Measurements from ENCODE around the gene GLT1D1.
"Not testable (repeated sequence)": the region's sequence is repeated elsewhere in the genome, so short reads cannot be mapped to it uniquely, and the experiment has no call there.

Gene GLT1D1

GRCh38 chr12:128848371-128848770 lies 4.9 kb upstream of the GLT1D1 start:
- no peak for DNase-seq (ENCODE audit: extremely low read depth, insufficient read length)
- Histone ChIP-seq H3K27me3 (replicated peaks; ENCODE audit: control insufficient read depth, insufficient read depth, low read length) (no peaks in the 10 kb centered on the region; the same call in 1 of the 2 replicates), H3K4me3 (replicated peaks; ENCODE audit: low read depth, low read length) (no peak overlapping the region), H3K36me3 (ENCODE audit: control insufficient read depth, insufficient read depth, low read length) (no peaks in the 10 kb centered on the region)
- TF ChIP-seq CTCF (IDR thresholded peaks at IDR 0.05; ENCODE audit: insufficient read depth, low read length, poor library complexity, severe bottlenecking) = no peak

- not testable (repeated sequence) for H3K27me3 ChIP-seq (replicated peaks; ENCODE audit: control insufficient read depth, insufficient read depth, low read length); DNase-seq (ENCODE audit: extremely low read depth, insufficient read length); H3K4me3 ChIP-seq (replicated peaks; ENCODE audit: low read depth, low read length); H3K36me3 ChIP-seq (ENCODE audit: control insufficient read depth, insufficient read depth, low read length)
Measured at GRCh38 chr12:128849806-128850205, 3.5 kb upstream of the GLT1D1 start.

GRCh38 chr12:128850400-128850799 lies 2.9 kb upstream of the GLT1D1 start:
- no peaks in the 10 kb centered on the region; the same call in 1 of the 2 replicates for H3K27me3 ChIP-seq (replicated peaks; ENCODE audit: control insufficient read depth, insufficient read depth, low read length)
- no peak overlapping the region for H3K4me3 ChIP-seq (replicated peaks; ENCODE audit: low read depth, low read length)
- no peaks in the 10 kb centered on the region for H3K36me3 ChIP-seq (ENCODE audit: control insufficient read depth, insufficient read depth, low read length)
- no peak for TF ChIP-seq CTCF (IDR thresholded peaks at IDR 0.05; ENCODE audit: insufficient read depth, low read length, poor library complexity, severe bottlenecking)
- DNase-seq (ENCODE audit: extremely low read depth, insufficient read length) = no peak

- not testable (repeated sequence) for H3K36me3 ChIP-seq (ENCODE audit: control insufficient read depth, insufficient read depth, low read length); H3K27me3 ChIP-seq (replicated peaks; ENCODE audit: control insufficient read depth, insufficient read depth, low read length); DNase-seq (ENCODE audit: extremely low read depth, insufficient read length); H3K4me3 ChIP-seq (replicated peaks; ENCODE audit: low read depth, low read length)
Measured at GRCh38 chr12:128851429-128851828, 1.8 kb upstream of the GLT1D1 start.

GRCh38 chr12:128852026-128852698 lies 1.1 kb upstream of the GLT1D1 start:
- Histone ChIP-seq H3K27me3 (replicated peaks; ENCODE audit: control insufficient read depth, insufficient read depth, low read length) (no peaks in the 10 kb centered on the region; the same call in 1 of the 2 replicates), H3K36me3 (ENCODE audit: control insufficient read depth, insufficient read depth, low read length) (no peaks in the 10 kb centered on the region), H3K4me3 (replicated peaks; ENCODE audit: low read depth, low read length) (no peak overlapping the region)
- no peak for TF ChIP-seq CTCF (IDR thresholded peaks at IDR 0.05; ENCODE audit: insufficient read depth, low read length, poor library complexity, severe bottlenecking)
- DNase-seq (ENCODE audit: extremely low read depth, insufficient read length) = no peak

- H3K27me3 ChIP-seq (replicated peaks; ENCODE audit: control insufficient read depth, insufficient read depth, low read length) = no peaks in the 10 kb centered on the region; the same call in 1 of the 2 replicates
- no peaks in the 10 kb centered on the region for H3K36me3 ChIP-seq (ENCODE audit: control insufficient read depth, insufficient read depth, low read length)
- DNase-seq (ENCODE audit: extremely low read depth, insufficient read length) = peak; percentile 39
- H3K4me3 ChIP-seq (replicated peaks; ENCODE audit: low read depth, low read length) = peak overlapping the region; percentile 62
- TF ChIP-seq CTCF (IDR thresholded peaks at IDR 0.05; ENCODE audit: insufficient read depth, low read length, poor library complexity, severe bottlenecking) = no peak
Measured at GRCh38 chr12:128853600-128854197, 421 bp downstream of the GLT1D1 start.
